Astrocyte of the cerebellum (primary cell): Measurements from ENCODE around the gene OTOS.

ENCODE experiments used
- DNase-seq: peaks from one replicate; pipeline ENCODE4 v3.0.0-alpha.2; 2011; ENCODE audit warnings: low read depth
- H3K4me3 ChIP-seq: 2 replicates; pipeline ENCODE4 v1.5.1; 2011; ENCODE audit warnings: mild to moderate bottlenecking, low read depth, low read length, moderate library complexity
- CTCF ChIP-seq: IDR thresholded peaks from 2 replicates; pipeline ENCODE4 v1.5.1; 2012; ENCODE audit warnings: low read length, low read depth, moderate library complexity, mild to moderate bottlenecking; ENCODE audit errors: missing control alignments
- in situ Hi-C: cut with HindIII; loops from 2 replicates; pipeline ENCODE4 v1.10.0; 2017; ENCODE audit warnings: low sequenced_read_pairs

OTOS gene

DNA sequence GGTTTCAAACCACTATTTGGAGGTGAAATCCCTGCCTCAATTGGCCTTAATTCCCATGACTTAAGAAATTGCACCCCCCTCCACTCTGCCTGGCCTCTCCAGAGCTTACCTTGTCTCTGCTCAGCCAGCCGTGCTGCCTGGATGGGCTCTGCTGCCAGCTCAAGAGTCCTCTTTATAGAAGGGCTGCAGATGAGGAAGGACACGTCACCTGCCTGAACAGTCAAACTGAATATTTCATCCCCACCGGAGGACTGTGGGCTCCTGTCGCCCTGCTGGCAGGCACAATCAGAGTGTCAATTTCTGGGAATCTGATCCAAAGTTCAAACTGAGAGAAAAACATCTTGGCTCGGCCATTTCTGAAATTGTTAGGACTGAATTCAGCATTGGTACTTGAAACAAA, at the start of gene OTOS:
OTOS (minus strand) TSS at position 148 of the 400 bp plus-strand sequence. CDS start 332 bp downstream, outside the sequence.
- H3K4me3 ChIP-seq: no peak within 1 kb of the TSS
- TF ChIP-seq CTCF: no peak
- in situ Hi-C loops: no loop called here
- no peak for DNase-seq

- in situ Hi-C loops: no loop called here
- DNase-seq: no peak
- TF ChIP-seq CTCF: no peak
- H3K4me3 ChIP-seq: no peak overlapping the region
Measured at GRCh38 chr2:240189686-240190085, 49.2 kb upstream of the OTOS start.

GRCh38 chr2:240187989-240188590, 47.6 kb upstream of the OTOS start:
- in situ Hi-C loops: no loop called here
- no peak overlapping the region for H3K4me3 ChIP-seq
- no peak for TF ChIP-seq CTCF
- no peak for DNase-seq

GRCh38 chr2:240186191-240186725, 45.8 kb upstream of the OTOS start:
- DNase-seq: no peak
- in situ Hi-C loops: no loop called here
- H3K4me3 ChIP-seq: no peak overlapping the region
- no peak for TF ChIP-seq CTCF

GRCh38 chr2:240184656-240185055, 44.2 kb upstream of the OTOS start:
- in situ Hi-C loops: no loop called here
- TF ChIP-seq CTCF: no peak
- no peak overlapping the region for H3K4me3 ChIP-seq
- no peak for DNase-seq

DNA sequence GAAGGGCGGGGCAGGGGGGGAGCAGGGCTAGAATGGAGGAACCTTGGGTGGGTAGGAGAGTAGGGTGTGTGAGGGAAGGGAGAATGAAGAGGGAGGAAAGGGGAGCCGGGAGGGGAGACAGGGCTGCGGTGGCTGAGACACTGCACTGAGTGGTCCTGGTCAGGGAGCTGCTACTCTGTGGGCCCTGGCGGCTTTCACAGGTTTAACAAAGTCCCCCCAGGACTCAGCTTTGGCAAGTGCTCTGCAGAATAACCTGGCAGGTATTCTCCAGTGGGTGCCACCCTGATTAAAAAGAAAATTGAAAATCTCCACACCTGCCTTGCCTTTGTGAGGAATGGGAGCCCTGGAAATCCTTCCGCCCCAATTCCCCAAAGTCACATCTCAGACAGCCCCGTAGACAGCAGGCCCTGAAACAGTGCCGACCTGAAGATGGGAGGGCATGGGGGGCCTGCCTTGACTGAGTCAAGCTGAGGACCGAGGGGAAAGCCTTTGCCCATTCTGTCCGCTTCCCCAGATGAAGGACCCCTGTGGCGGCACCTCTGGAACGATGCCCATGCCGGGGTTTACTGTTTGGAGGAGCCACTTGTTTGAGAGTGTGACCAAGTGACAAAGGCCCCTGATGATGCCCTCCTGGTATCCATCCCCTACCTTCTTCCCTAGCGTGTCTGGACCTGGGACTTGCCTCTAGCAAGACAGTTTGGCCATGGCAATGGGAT, 43.6 kb upstream of the OTOS start:
- in situ Hi-C loops: no loop called here
- DNase-seq: no peak
- no peak for TF ChIP-seq CTCF
- H3K4me3 ChIP-seq: no peak overlapping the region
